GM19455 (cell line): ENCODE results near the gene NSMF.

Source experiments
- ATAC-seq: cut with Tn5 transposase; IDR thresholded peaks from one replicate; pipeline ENCODE4 v1.9.1; 2021; ENCODE audit not compliant: unreplicated experiment

The NSMF gene

DNA sequence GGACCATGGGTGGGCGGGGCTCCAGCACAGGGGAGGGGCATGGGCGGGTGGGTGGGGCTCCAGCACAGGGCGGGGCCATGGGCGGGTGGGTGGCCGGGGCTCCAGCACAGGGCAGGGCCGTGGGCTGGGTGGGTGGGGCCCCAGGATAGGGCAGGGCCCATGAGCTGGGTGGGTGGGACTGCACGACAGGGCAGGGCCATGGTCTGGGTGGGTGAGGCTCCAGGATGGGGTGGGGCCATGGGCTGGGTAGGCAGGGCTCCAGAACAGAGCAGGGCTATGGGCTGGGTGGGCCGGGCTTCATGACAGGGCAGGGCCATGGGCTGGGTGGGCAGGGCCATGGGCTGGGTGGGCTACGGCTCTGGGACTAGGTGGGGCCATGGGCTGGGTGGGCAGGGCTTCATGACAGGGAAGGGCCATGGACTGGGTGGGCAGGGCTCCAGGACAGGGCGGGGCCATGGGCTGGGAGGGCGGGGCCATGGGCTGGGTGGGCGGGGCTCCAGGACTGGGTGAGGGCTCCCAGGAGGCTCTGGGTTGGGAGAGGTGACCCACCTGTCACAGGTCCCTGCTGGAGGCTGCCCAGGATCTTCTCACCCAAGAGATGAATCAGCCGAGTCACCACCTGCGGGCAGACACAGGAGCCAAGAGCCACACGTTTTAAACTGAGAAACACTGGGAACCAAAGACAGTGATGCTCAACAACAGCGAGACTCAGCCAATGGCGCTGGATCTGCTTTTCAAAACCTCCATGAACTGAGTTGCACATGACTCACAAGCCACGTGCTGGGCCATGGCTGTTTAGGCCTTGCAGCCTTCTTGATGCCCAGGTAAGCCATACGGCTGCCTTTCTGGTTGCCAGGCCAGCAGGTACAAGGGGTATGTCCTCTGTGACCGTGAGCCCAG, 33.6 kb upstream of the NSMF start:
- no peak for ATAC-seq

GRCh38 chr9:137491735-137492432, 32.8 kb upstream of the NSMF start:
- no peak for ATAC-seq

DNA sequence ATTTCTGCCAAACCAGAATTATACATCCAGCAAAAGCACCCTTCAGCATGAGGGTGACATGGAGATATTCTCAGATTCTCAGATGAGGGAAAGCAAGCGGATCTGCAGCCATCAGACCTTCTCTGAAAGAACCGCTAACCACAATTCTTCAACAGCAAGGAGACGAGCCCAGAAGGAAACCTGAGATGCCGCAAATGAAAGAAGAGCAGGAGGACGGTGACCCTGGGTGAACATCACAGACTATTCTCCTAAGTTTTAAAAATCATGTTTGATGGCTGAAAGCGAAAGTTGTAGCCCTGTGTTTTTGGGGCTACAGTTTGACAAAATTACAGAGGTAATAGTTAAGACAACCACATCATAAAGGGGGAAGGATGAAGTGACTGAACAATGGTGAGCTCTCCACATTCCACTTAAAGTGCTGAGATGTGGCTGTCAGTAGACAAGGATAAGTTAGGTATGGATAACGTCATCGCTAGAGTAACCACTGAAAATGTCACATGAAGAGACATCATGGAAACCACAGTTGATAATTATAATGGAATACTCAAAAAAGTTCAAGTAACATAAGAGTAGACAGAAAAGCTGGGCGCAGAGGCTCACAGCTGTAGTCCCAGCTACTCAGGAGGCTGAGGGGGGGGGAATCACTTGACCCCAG, 31.5 kb upstream of the NSMF start:
- ATAC-seq: no peak

GRCh38 chr9:137488906-137489305, 29.8 kb upstream of the NSMF start:
- no peak for ATAC-seq

DNA sequence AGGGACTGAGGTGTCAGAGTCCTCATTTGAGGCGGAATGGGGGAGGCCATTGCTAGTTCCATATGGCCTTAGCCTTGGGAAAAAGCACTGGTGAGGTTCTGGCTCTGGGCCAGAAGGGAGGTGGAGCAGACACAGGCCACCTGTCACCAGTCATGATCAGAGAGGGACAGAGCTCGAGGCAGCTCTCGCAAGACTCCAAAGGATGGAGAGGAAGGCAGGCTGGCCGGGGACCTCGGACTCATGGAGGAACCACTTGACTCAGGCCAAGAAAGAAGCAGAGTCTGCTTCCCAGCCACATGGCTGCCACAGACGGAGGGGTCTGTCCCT, 29.2 kb upstream of the NSMF start:
- no peak for ATAC-seq

- no peak for ATAC-seq
Observed at GRCh38 chr9:137487454-137488326, 28.6 kb upstream of the NSMF start.

GRCh38 chr9:137486545-137487453, 27.7 kb upstream of the NSMF start:
- ATAC-seq: no peak

DNA sequence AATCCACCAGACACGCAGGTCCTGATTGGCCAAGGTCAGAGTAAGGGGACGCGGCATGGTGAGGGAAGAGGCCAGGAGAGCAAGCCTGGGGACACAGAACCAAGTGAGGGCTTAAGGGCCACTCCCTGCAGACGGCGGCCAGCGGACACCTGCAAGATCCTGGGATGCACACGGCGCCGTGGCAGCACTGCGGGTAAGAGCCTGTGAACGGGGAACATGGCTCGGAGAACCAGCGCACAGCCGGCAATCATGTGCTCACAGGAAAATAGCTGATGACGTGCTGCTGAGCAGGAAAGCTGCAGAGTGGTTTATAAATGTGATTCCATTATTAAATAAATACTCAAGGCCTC, 27.0 kb upstream of the NSMF start:
- no peak for ATAC-seq

DNA sequence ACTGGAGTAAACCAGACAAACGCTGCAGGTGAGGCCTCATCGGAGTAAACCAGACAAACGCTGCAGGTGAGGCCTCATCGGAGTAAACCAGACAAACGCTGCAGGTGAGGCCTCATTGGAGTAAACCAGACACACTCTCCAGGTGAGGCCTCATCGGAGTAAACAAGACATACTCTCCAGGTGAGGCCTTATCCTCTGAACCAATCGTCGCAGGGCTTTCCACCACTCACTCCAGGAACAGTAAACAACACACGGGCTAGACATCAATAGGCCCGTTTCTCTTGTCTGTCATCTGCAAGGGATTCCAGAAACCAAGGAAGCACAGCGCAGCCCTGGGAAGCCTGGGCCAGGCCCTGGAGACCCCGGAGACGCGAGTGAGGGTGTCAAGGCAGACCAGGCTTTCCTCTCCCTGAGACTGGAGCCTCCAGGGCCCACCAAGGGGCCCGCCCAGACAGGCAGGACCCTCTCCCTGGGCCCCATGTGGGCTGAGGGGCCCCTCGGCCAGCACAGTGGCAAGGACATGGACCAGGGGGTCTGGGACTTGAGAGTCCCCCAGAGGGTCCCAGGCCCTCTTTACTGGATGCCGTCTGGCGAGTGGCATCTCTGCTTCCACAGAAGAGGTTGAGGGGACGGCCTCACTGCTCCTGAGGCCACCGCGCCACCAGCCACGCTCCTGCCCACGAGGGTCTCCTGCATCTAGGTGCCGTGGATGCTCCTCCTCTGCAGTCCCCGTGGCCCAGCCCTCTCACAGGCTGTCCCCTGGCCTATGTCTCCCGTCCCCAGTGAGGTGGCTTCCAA, 26.4 kb upstream of the NSMF start:
- ATAC-seq: no peak

DNA sequence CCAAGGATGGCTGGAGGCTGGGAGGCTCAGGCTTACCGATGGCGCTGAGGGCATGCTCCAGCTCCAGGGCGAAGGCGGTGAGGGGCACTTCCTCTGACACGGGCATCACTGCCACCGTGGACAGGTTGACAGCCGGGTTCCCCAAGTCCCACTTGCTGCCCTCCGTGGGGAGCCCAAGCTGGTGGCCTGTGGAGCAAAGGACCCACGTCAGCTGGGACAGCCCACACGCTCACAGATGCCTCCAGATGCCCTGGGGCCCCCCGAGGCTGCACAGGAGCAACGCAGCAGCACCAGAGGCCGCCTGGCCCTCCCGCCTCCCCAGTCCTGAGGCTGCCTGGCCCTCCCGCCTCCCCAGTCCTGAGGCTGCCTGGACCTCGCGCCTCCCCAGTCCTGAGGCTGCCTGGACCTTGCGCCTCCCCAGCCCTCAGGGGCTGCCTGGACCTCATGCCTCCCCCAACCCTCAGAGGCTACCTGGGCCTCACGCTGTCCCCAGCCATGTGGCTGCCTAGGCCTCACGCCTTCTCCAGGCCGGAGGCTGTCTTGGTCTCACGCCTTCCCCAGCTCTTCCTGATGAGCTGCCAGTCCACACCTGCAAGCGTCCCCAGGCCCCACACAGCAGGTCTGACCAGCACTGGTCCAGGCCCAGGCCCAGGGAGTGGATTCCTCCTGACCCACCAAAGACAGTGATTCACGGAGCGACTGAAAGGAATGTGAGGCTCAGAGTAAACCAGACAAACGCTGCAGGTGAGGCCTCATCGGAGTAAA, 25.6 kb upstream of the NSMF start:
- no peak for ATAC-seq

DNA sequence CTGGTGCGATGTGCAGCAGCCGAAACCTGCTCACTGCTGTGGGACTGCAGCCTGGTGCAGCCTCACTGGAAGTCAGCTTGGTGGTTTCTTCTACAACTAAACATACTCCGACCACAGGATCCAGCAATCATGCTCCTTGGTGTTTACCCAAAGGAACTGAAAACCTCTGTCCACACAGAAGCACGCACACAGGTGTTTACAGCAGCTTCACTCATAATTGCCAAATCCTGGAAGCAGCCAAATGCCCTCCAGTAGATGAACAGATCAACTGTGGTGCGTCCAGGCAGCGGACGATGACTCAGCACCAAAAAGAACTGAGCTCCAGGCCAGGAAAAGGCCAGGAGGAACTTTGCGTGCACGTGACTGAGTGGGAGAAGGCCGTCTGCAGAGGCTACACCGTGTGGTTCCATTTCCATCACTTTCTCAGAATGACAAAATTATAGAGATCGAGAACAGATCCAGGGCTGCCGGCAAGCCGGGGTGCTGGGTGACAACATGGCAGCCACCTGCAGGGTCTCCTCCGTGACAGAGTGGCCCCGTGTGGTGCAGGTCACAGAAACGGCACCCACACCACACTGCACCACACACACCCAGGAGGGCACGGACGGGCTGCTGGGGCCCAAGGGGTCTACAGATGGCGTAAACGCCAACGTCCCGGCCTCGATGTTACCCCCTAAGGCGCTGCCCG, 23.1 kb upstream of the NSMF start:
- no peak for ATAC-seq

GRCh38 chr9:137480686-137481683, 21.9 kb upstream of the NSMF start:
- ATAC-seq: no peak

DNA sequence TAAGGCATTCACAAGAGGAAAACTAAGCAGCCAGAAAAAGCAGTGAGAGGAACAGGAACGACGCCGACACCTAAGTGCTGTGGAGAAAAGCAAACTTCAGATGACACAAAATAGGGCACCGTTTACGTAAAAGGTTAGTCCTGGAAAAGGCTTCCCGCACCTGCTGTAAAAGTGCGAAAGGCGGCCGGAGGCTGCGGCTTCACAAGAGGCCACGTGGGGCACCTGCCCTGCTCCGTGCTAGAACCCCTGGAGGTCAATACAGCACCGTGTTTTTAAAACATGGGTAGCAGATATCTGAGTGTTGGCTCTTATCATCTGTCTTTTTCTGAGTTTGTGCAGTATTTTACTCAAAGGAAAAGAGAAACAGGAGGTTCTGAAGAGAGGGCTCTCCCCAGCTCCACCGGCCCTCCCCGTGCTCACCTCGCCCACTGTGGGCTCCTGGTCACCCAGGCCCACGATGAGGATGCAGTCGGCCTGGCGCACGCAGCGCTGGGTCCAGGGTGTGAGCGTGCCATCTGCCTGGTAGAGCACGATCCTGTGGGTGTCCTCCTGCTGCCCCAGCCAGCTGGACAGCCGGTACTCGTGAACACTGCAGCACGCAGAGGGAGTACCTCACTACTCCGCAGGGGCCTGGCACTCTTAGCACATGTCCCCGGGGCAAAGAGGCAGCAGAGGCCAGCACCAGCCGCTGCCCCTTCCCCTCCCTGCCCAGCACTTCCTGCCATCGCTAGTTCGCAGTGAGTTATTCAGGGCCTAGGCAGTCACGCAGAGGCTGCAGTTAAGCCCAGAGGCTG, 21.0 kb upstream of the NSMF start:
- no peak for ATAC-seq

DNA sequence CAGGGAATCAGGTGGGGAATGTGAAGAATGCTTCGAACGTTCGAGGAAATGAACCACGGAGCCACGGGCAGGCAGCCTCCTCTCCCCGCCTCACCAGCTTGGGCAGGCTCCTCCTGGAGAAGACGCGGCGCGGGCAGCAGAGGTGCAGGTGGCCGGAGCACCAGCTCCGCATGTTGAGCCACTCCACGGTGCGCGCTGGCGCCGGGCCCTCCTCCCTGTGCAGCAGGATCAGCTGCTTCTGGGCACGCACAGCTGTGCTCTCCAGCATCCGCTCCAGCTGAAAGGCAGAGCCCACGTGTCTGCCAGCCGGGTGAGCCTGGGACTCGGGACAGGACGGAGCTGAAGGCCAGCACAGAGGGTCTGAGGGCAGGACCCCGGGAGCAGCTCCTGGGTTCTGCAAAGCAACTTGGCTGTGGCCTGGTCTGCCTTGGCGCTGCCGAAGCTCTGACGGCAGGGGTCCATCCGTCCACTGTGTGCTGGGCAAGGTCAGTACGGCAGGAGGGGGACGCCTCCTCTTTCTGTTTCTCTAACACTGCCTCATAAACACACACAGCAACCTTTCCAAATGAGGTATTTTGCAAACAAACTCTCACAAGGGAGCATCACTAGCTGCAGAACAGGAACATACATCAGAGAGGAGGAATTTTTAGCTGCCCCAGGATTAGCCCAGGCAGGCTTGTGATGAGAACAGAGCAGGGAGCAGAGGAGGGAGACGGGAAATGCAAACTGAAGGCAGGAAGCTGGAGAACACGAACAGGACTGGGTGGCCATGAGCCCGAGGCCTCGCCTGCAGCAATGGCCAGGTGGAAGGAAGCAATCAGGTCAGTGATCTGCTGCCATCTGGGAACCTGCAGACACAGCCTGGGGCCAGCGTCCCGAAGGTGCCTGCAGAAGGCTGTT, 20.1 kb upstream of the NSMF start:
- no peak for ATAC-seq

- no peak for ATAC-seq
Observed at GRCh38 chr9:137478613-137478961, 19.5 kb upstream of the NSMF start.
